SU-DHL-6 (cell line): Measurements from ENCODE around the gene RPS6KA1.

Experiments
- CTCF ChIP-seq: fragments of 200-600 bp; sonication (generic); IDR thresholded peaks from one replicate; pipeline ENCODE4 v1.5.1; 2017; ENCODE audit warnings: antibody characterized with exemption, mild to moderate bottlenecking, low read length, moderate library complexity; ENCODE audit not compliant: insufficient read depth, poor library complexity, severe bottlenecking
- EZH2phosphoT487 ChIP-seq: fragments of 200-600 bp; sonication (generic), shearing (Covaris generic); conservative IDR thresholded peaks from 2 replicates; pipeline ENCODE4 v1.6.1; 2018; ENCODE audit warnings: mild to moderate bottlenecking, antibody characterized with exemption, low read length, moderate library complexity, mixed read lengths

GRCh38 chr1:26574719-26575251 is 45.2 kb downstream of the RPS6KA1 start:
- TF ChIP-seq CTCF (no peak), EZH2phosphoT487 (no peak)
